Stomach smooth muscle (tissue), 2 donors: ENCODE measurements around the gene KLRF1.

ENCODE experiments used
- H3K27ac ChIP-seq: one replicate; pipeline ENCODE4 v1.7.0; 2013; ENCODE audit warnings: mild to moderate bottlenecking, low read length, inconsistent platforms
- H3K27me3 ChIP-seq, 2 donors: one replicate each; pipeline ENCODE4 v1.7.0; 2013; ENCODE audit warnings: low read length in 2 of 2; ENCODE audit not compliant: insufficient read depth in 2 of 2, control insufficient read depth in 1 of 2
- H3K36me3 ChIP-seq, 2 donors: one replicate each; pipeline ENCODE4 v1.7.0; 2013; ENCODE audit warnings: low read length in 2 of 2; ENCODE audit not compliant: control insufficient read depth in 2 of 2, insufficient read depth in 2 of 2
- H3K4me1 ChIP-seq: one replicate; pipeline ENCODE4 v1.7.0; 2013; ENCODE audit warnings: low read length; ENCODE audit not compliant: control insufficient read depth, insufficient read depth
- H3K4me3 ChIP-seq, 2 donors: one replicate each; pipeline ENCODE4 v1.7.0; 2013; ENCODE audit warnings: low read length in 2 of 2
- H3K9ac ChIP-seq, 2 donors: one replicate each; pipeline ENCODE4 v1.7.0; 2013; ENCODE audit warnings: low read length in 2 of 2, mild to moderate bottlenecking in 1 of 2
- H3K9me3 ChIP-seq, 2 donors: one replicate each; pipeline ENCODE4 v1.7.0; 2013; ENCODE audit warnings: low read length in 2 of 2; ENCODE audit not compliant: control insufficient read depth in 2 of 2
- donor health status: healthy.
- donor health status: Pancreatic carcinoma.

The KLRF1 gene

DNA sequence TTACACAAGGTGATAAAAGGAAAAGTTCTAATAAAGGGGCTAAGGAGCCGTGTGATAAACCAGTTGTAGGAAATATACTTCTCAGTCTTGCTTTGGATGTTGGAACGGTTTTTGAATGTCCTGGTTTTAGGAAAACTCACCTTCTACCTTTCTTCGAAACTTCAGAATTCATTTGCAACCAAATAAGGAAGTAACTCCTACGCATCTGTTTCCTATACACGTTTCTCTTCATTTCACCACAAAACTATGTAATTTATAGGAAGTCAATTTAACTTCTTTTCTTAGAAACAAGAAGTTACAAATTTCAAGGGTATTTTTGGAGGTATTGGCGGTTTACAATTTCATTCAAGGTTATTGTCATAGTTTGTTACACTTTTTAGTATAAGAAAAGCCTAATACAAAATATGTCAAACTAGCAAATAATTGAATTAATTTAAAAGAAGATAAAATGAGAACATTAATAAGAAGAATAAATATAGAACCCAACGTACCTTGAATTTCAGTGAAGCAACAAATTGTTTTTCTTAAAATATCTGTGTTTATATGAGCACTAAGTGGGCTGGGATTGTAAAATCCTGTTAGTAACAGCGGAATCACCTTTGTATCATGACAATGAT is 33.4 kb upstream of the KLRF1 start:
- H3K9ac ChIP-seq = no peak overlapping the region
- H3K27me3 ChIP-seq = no peaks in the 10 kb centered on the region
- no peaks in the 10 kb centered on the region for H3K4me1 ChIP-seq
- no peak overlapping the region for H3K27ac ChIP-seq
- no peak overlapping the region for H3K4me3 ChIP-seq
- no peaks in the 10 kb centered on the region for H3K9me3 ChIP-seq
- no peaks in the 10 kb centered on the region for H3K36me3 ChIP-seq

GRCh38 chr12:9794484-9795093 is 32.7 kb upstream of the KLRF1 start:
- no peak overlapping the region for H3K27ac ChIP-seq

DNA sequence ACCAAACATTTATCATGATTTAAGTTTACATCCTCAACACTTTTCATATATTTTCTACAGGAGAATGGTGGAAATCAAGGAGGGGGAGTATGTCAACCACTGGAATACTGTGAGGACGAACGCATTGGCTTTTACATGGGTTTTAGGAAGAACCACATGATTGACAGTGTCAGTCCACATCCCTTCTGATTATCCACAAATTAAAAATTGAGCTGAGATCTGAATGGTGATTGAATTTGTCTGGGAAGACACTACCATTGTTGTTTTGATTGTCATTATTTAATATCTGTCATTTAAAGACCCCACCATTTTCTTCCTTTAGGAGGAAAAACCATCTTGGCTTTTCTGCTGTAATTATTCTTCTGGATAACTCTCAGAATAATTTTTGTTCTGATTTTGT is 31.3 kb upstream of the KLRF1 start:
- no peak overlapping the region for H3K27ac ChIP-seq
- H3K27me3 ChIP-seq = no peaks in the 10 kb centered on the region
- no peaks in the 10 kb centered on the region for H3K9me3 ChIP-seq
- no peak overlapping the region for H3K4me3 ChIP-seq
- H3K36me3 ChIP-seq = no peaks in the 10 kb centered on the region
- H3K9ac ChIP-seq = no peak overlapping the region
- H3K4me1 ChIP-seq = no peaks in the 10 kb centered on the region

More at GRCh38 chr12:9794484-9795093, 32.7 kb upstream of the KLRF1 start:
- H3K9ac ChIP-seq = no peak overlapping the region
- H3K4me3 ChIP-seq = no peak overlapping the region
- no peaks in the 10 kb centered on the region for H3K4me1 ChIP-seq
- H3K36me3 ChIP-seq = no peaks in the 10 kb centered on the region
- H3K9me3 ChIP-seq = no peaks in the 10 kb centered on the region
- no peaks in the 10 kb centered on the region for H3K27me3 ChIP-seq

DNA sequence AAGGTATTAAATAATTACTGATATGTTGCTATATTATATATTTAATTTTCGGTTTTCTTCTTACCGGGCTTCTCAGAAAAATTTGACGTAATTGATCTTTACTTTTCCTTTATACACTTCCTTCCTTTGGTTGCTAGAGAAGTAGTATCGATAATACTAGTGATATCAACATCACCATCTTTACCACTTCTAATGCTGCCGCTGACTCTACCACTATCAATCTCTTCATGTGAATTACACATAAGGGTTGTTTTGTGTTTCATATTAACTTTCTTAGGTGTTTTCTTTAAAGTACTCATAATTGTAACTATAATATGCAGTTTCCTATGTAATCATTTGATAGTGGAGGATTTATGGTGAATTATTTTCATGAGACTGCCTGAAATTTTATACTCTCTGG is 30.9 kb upstream of the KLRF1 start:
- Histone ChIP-seq H3K27me3 (no peaks in the 10 kb centered on the region), H3K9ac (no peak overlapping the region), H3K27ac (no peak overlapping the region), H3K4me1 (no peaks in the 10 kb centered on the region), H3K4me3 (no peak overlapping the region), H3K36me3 (no peaks in the 10 kb centered on the region), H3K9me3 (no peaks in the 10 kb centered on the region)

- Histone ChIP-seq H3K4me3 (no peak overlapping the region), H3K27ac (no peak overlapping the region), H3K4me1 (no peaks in the 10 kb centered on the region), H3K9ac (no peak overlapping the region), H3K27me3 (no peaks in the 10 kb centered on the region), H3K9me3 (no peaks in the 10 kb centered on the region), H3K36me3 (no peaks in the 10 kb centered on the region)
Observed at GRCh38 chr12:9796971-9797370, 30.3 kb upstream of the KLRF1 start.

DNA sequence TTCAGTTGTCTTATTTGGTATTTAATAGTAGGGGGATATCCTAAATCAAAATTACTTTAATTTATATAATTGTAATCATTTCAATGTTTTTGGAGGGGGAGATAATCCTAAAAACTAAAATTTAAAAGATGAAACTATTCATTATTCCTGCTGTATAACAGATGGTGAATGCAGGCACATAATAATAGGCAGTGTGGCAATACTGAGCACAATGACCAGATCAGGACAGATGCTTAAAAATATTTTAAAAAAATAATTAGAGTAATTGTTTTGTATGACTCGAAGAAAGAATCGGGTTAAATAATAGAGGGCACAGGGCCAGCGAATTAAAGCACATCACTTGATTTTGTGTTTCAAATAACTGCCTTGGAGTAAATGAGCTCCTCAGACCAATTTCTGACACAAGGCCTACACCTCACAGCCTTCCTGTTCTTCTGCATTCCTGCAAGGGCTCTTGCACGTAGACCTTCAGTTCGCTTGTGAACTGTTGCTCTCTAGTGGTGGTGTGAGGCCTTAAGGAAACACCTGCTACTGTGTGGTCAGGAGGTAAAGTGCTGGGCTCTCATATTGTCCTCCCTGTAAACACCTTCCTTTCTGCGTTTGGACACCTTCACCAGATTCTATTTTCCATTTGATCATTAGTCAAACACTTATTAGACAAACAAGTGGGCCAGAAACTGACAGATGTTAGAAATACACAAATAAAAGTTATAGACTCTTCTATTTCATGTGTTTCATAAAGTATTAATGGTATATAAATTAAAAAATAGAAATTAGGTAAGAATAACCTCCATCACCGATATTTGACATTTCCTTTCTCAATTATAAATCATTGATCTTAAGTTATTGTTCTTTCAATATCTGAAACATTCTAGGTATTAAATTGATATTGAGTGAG is 29.3 kb upstream of the KLRF1 start:
- Histone ChIP-seq H3K9me3 (no peaks in the 10 kb centered on the region), H3K27ac (no peak overlapping the region), H3K4me3 (no peak overlapping the region), H3K27me3 (no peaks in the 10 kb centered on the region), H3K9ac (no peak overlapping the region), H3K36me3 (no peaks in the 10 kb centered on the region), H3K4me1 (no peaks in the 10 kb centered on the region)

DNA sequence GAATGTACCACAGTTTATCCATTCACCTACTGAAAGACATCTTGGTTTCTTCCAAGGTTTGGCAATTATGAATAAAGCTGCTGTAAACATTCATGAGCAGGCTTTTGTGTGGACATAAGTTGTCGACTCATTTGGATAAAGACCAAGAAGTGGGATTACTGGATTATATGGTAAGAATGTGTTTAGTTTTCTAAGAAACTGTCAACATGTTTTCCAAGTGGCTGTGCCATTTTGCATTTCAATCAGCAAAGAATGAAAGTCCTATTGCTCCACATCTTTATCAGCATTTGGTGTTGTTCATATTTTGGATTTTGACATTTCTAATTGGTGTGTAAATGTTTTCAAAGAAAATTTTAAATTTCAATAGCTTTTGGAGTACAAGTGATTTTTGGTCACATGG is 27.3 kb upstream of the KLRF1 start:
- Histone ChIP-seq H3K36me3 (no peaks in the 10 kb centered on the region), H3K4me1 (no peaks in the 10 kb centered on the region), H3K27ac (no peak overlapping the region), H3K4me3 (no peak overlapping the region), H3K27me3 (no peaks in the 10 kb centered on the region), H3K9ac (no peak overlapping the region), H3K9me3 (no peaks in the 10 kb centered on the region)

DNA sequence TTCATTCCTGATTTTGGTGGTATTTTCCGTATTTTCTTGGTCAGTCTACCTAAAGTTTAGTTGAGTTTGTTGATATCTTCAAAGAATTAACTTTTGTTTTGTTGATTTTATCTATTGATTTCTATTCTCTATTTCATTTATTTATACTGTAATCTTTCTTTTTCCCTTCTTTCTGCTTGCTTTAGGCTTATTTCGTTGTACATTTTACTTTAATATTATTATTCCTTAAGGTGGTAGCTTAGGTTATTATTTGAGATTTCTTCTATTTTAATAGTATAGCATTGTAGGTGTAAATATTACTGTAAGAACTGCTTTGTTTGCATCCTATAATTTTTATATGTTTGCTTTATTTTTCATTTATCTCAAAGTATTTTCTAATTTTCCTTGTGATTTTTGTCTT is 21.4 kb upstream of the KLRF1 start:
- no peaks in the 10 kb centered on the region for H3K4me1 ChIP-seq
- no peak overlapping the region for H3K9ac ChIP-seq
- H3K4me3 ChIP-seq = no peak overlapping the region
- no peaks in the 10 kb centered on the region for H3K27me3 ChIP-seq
- H3K27ac ChIP-seq = no peak overlapping the region
- H3K9me3 ChIP-seq = no peaks in the 10 kb centered on the region
- H3K36me3 ChIP-seq = no peaks in the 10 kb centered on the region

- Histone ChIP-seq H3K4me1 (no peaks in the 10 kb centered on the region), H3K4me3 (no peak overlapping the region), H3K27me3 (no peaks in the 10 kb centered on the region), H3K9me3 (no peaks in the 10 kb centered on the region), H3K36me3 (no peaks in the 10 kb centered on the region), H3K9ac (no peak overlapping the region), H3K27ac (no peak overlapping the region)
Observed at GRCh38 chr12:9806714-9807113, 20.6 kb upstream of the KLRF1 start.

GRCh38 chr12:9808504-9808903 is 18.8 kb upstream of the KLRF1 start:
- H3K36me3 ChIP-seq = no peaks in the 10 kb centered on the region
- H3K27ac ChIP-seq = no peak overlapping the region
- no peaks in the 10 kb centered on the region for H3K9me3 ChIP-seq
- no peak overlapping the region for H3K4me3 ChIP-seq
- H3K9ac ChIP-seq = no peak overlapping the region
- H3K4me1 ChIP-seq = no peaks in the 10 kb centered on the region
- no peaks in the 10 kb centered on the region for H3K27me3 ChIP-seq

- H3K4me3 ChIP-seq = no peak overlapping the region
- H3K27ac ChIP-seq = no peak overlapping the region
- no peaks in the 10 kb centered on the region for H3K9me3 ChIP-seq
- H3K9ac ChIP-seq = no peak overlapping the region
- no peaks in the 10 kb centered on the region for H3K4me1 ChIP-seq
- no peaks in the 10 kb centered on the region for H3K36me3 ChIP-seq
- H3K27me3 ChIP-seq = no peaks in the 10 kb centered on the region
Observed at GRCh38 chr12:9809338-9809737, 17.9 kb upstream of the KLRF1 start.
